Heart left ventricle (tissue), 13 donors: ENCODE measurements around the gene LIAS.

Source experiments
- CTCF ChIP-seq, 12 donors: fragments of 200-600 bp; sonication (generic) in 4 of 12; IDR thresholded peaks; one replicate each; pipeline versions ENCODE4 v1.5.0 to v1.8.0; 2018 to 2022; ENCODE audit warnings: antibody characterized with exemption in 12 of 12, mild to moderate bottlenecking in 5 of 12
- POLR2A ChIP-seq, 2 donors: fragments of 450-650 bp; IDR thresholded peaks; one replicate each; pipeline ENCODE4 v1.6.1; 2017; ENCODE audit warnings: antibody characterized with exemption in 2 of 2, mild to moderate bottlenecking in 2 of 2, moderate library complexity in 2 of 2
- donor health status: ischemic (EF 13 %, LVEDD 7.1; RV severe dilation, severe dysfunction).
- donor health status: DM: no; HTN: yes; CAD: no.
- donor health status: DM: no; HTN: no; CAD: no.
- donor health status: ischemic (EF 25% LVEDD 6.9; RV normal size, moderate dysfunction).
- donor health status: ischemic (EF 25% LVEDD 5.7; RV mildly dilated, moderate dysfunction).
- donor health status: ischemic (EF 35%, LVEDD 5.7; RV mildly dilated, moderate dysfunction).
- donor health status: nonischemic (EF 11% LVEDD 7.7; RV severe dilation, severe dysfunction).
- donor health status: DM: yes; HTN: yes; CAD: no.
- donor health status: PGD.
- donor health status: ischemic (EF 29% LVEDD 5.4; RV normal size, mild dysfunction).
- donor health status: nonischemic (EF 23%, LVEDD 6.1; RV moderate dilation, normal function).

DNA sequence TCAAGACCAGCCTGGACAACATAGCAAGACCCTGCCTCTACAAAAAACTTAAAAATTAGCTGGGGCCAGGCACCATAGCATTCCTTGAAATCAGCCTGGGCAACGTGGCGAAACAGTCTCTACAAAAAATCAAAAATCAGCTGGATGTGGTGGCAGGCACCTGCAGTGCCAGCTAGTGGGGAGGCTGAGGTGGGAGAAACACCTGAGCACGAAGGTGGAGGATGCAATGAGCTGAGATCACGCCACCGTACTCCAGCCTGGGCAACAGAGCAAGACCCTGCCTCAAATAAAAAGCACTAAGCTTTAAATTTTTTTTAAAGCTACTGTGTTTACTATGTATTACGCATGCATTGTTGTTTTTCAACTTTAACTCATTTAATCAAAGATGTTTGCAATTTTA is 3.4 kb upstream of the LIAS start:
- no peak for TF ChIP-seq CTCF (IDR thresholded peaks at IDR 0.05)
- TF ChIP-seq POLR2A (IDR thresholded peaks at IDR 0.05), result no peak
